HG03571 (cell line): Measurements from ENCODE around the gene TTC5.
A peak's percentile ranks its signal among the peaks of the same experiment; 100 is the strongest.
"Not testable (repeated sequence)": the region's sequence is repeated elsewhere in the genome, so short reads cannot be mapped to it uniquely, and the experiment has no call there.

Experiments
- ATAC-seq: cut with Tn5 transposase; IDR thresholded peaks from one replicate; pipeline ENCODE4 v1.9.1; 2021; ENCODE audit not compliant: unreplicated experiment

Gene TTC5

GRCh38 chr14:20305265-20306078, at the start of gene TTC5:
TSS of gene TTC5 (minus strand) at chr14:20305951. CDS start at chr14:20305937, 14 bp downstream.
- ATAC-seq = peak; percentile 95

DNA sequence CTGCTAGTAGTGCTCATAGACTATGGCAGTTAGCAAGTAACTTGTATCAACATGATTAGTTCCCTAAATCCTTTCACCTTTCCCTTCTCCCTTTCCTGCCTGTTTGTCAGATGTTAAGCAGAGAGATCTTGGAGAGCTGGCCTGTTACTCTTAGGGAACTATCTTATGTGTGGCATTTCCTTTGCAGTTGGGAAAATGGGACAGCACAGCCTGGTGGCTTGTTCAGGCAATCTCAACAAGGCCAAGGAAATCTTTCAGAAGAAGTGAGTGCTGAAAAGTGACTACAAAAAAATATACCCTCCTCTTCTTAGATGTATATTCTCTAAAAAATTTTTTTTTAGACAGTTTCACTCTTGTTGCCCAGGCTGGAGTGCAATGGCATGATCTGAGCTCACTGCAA, 45.1 kb upstream of the TTC5 start:
- no peak for ATAC-seq

- no peak for ATAC-seq
These were observed 44.5 kb upstream of the TTC5 start for GRCh38 chr14:20350282-20350681.

DNA sequence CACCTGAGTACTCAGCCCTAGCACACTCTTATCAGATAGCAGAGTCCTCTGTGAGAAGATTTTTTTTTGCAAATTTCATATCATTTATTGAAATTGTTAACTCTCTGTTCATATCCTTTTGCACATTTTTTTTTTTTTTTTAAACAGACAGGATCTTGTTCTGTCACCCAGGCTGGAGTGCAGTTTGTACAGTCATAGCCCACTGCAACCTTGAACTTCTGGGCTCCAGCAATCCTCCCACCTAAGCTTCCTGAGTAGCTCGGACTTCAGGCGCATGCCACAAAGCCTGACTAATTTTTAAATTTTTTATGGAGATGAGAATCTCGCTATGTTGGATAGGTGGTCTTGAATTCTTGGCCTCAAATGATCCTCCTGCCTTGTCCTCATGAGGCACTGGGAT, 42.0 kb upstream of the TTC5 start:
- ATAC-seq = no peak

DNA sequence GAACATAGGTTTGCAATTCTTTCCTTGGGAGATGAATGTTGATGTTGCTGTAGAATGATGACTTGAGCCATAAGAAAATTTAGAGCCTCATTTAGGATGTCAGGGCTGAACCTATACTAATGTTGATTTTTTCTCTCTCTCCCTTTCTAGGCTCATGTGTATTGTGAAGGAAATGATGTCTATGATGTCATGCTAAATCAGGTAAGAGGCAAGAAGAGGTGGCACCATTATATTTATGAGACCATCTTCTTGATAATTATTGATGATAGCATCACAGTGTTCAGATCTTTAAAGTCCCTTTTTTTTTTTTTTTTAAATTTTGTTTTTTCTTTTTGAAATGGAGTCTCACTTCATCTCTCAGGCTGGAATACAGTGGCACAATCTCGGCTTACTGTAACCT, 41.0 kb upstream of the TTC5 start:
- ATAC-seq = no peak

- no peak for ATAC-seq
These were observed 39.6 kb upstream of the TTC5 start for GRCh38 chr14:20345366-20345765.

DNA sequence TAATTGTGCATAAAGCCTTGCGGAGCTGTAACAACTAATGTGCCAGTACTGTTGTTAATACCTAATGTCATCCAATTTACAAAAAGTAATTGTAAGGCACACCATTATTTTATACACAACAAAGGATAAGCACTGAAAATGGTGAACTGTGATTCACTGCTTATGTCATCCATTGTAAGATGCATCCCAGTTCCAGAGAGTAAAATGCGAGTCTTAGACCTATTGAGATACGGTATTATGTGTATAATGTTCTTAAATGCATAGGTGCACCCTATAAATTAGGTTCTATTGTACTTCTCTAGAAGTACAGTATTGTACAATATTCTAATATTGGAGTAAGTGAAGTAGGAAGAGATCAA, 38.1 kb upstream of the TTC5 start:
- ATAC-seq = no peak

GRCh38 chr14:20343092-20343861, 37.5 kb upstream of the TTC5 start, which contains the start of gene PARP2:
TSS of gene PARP2 (plus strand) at chr14:20343635. CDS start at chr14:20343642, 7 bp downstream.
- peak; percentile 93 for ATAC-seq

DNA sequence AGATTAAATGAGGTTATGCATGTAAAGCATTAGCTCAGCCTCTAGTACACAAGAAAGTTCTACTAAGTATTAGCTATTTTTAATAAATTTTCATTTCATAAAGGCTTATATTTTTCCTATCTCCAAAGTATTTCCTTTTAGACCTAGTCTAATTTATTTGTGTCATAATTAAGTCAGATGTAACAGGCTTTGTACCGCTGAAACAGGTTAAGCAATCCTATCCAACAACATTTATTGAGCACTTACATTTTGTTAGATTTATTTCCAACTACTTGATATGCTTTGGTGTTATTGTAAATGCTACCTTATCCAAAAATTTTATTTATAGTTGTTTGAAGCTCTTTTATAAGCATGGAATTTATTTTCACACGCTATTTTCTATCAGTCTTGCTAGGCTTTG, 35.9 kb upstream of the TTC5 start:
- ATAC-seq = no peak

DNA sequence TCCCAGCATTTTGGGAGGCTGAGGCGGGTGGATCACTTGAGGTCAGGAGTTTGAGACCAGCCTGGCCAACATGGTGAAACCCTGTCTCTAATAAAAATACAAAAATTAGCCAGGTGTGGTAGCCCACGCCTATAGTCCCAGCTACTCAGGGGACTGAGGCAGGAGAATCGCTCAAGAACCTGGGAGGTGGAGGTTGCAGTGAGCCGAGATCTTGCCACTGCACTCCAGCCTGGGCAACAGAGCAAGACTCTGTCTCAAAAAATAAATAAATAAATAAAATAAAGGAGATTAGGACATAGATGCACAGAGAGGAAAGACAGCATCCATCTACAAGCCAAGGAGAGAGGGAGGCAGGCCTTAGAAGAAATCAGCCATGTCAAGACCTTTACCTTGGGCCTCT, 35.3 kb upstream of the TTC5 start:
- not testable (repeated sequence) for ATAC-seq

DNA sequence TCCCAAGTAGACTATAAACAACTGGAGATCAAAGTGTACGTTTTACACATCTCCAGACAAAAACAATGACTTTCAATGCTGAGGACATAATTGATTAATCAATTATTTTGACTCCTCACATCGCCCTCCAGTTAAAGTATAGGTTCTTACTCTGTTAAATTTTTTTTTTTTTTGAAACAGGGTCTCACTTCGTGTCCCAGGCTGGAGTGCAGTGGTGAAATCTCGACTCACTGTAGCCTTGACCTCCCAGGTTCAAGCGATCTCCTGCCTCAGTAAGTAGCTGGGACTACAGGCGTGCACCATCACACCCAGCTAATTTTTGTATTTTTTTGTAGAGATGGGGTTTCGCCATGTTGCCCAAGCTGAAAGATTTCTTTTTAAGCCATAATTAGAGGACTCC, 28.3 kb upstream of the TTC5 start:
- no peak for ATAC-seq

DNA sequence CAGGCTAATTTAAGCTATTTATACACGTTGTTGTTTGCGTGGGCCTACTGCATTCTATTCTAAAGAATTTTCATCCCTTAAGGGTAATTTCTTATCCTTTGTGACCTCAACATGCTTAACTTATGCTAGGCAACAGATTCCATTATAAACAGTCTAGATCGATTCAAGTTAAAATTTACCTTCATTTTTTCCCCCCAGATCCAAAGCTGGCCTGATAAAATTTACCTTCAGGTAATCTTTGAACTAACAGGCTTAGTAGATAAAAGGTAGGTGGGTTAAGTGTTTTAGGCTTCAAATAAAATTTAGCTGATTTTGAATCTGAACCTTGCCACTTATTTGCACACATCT, 27.7 kb upstream of the TTC5 start:
- no peak for ATAC-seq

- ATAC-seq = peak; percentile 96
These were observed 27.2 kb upstream of the TTC5 start, which contains the start of gene CCNB1IP1 for GRCh38 chr14:20332788-20333493. TSS of gene CCNB1IP1 (minus strand) at chr14:20333279. CDS start at chr14:20316523, 16,756 bp downstream.

- no peak for ATAC-seq
These were observed 26.7 kb upstream of the TTC5 start for GRCh38 chr14:20332431-20332787.

DNA sequence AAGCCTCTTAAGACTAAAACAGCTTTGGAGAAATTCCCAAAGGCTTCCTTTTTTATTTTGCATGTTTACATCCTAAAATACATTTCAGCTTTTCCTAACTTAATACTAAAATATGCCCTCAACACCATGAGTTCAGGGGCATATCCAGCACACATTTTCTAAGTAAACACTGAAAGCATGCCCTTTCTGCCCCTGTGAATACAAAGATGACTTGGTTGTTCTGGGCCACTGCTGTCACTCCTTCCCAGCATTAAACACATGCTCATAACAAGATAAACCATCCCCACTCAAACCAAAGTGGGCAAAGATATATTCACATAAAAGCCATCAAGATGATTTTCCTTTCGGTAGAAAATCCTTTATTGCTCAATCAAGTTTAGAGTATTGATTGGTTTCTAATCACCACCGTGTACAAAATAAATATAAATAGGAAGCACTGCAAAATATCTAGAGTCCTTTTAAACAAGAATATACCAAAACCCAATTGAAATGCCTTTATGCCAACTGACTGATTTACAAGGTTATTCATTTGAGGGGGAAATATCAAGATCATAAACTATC, 25.4 kb upstream of the TTC5 start:
- ATAC-seq = no peak

- no peak for ATAC-seq
These were observed 23.6 kb upstream of the TTC5 start for GRCh38 chr14:20329355-20329754.

- ATAC-seq = no peak
These were observed 23.0 kb upstream of the TTC5 start for GRCh38 chr14:20328705-20329104.

DNA sequence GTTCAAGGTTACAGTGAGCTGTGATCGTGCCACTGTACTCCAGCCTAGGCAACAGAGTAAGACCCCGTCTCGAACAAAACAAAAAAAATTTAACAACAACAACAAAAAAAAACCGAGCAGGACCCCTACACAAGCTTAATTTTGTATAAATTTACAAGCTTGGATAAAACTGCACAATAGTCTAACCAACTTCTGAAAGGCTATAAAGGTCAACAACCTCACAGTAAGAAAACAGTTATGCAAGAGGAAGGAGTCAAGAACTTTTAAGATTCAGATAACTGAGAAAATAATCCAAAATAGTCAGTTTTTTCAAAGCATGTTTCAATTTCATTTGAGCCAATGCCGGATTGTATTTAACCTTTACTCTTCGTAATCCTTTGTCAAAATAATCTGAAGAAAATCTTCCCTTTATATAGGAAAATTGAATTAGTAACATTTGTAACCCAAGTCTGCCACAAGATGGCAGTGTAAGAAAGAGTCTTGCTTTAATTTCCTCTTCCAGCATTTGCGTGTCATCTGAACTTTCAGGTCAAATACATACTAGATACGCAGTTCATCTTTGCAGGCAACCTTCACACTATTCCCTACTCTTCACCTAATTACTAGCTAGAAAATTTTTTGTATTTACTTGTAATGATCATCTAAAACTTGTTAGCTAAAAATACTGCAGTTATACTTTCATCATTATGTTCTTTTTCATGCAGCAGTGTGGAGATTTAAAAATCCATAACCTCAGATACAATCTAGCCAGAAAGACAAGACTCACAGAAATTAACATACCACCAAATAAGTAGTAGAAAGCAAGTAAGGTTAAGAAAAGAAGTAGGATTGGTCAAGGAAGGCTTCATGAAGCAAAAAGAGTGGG, 21.5 kb upstream of the TTC5 start:
- no peak for ATAC-seq

GRCh38 chr14:20317720-20318119, 12.0 kb upstream of the TTC5 start:
- no peak for ATAC-seq

DNA sequence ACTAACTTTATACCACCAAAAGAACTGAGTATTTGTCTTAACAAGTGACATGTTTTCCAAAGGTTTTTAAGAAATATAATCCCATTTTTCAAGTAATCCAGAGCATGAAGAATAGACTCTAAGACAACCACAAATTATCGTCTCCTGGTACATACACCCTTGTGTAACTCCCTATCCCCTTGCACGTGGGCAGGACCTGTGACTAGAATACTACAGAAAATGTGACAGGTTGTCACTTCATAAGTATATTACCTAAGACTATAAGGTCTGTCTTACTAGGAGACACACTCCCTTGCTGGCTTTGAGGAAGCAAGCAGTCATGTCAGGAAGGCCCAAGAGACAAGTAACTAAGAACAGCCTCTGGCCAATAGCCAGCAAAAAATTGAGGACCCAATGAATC, 8.3 kb upstream of the TTC5 start:
- no peak for ATAC-seq

- ATAC-seq = no peak
These were observed 300 bp upstream of the TTC5 start for GRCh38 chr14:20306079-20306423.
